DMS114 treated with DMSO at 0.1 percent for 48 hours (cell line): ENCODE data around the gene DPYSL3.
A peak's percentile ranks its signal among the peaks of the same experiment; 100 is the strongest.
"Not testable (repeated sequence)": the region's sequence is repeated elsewhere in the genome, so short reads cannot be mapped to it uniquely, and the experiment has no call there.

ENCODE experiments used
- DNase-seq: peaks from one replicate; lab custom pipeline; 2025; ENCODE audit not compliant: unreplicated experiment; lab: John Stamatoyannopoulos, UW

The DPYSL3 gene

GRCh38 chr5:147509710-147510651 is at the start of gene DPYSL3:
Gene DPYSL3 (minus strand): TSS chr5:147510068. CDS start chr5:147509858, 210 bp downstream.
- DNase-seq, result peak; percentile 22

- DNase-seq, result no peak
These were observed 49.0 kb upstream of the DPYSL3 start for GRCh38 chr5:147558826-147559225.

GRCh38 chr5:147557876-147558745 is 48.2 kb upstream of the DPYSL3 start:
- DNase-seq, result no peak

- no peak for DNase-seq
These were observed 45.3 kb upstream of the DPYSL3 start for GRCh38 chr5:147555176-147555575.

GRCh38 chr5:147554261-147554817 is 44.5 kb upstream of the DPYSL3 start:
- no peak for DNase-seq

GRCh38 chr5:147553817-147554216 is 43.9 kb upstream of the DPYSL3 start:
- DNase-seq, result not testable (repeated sequence)

GRCh38 chr5:147552897-147553296 is 43.0 kb upstream of the DPYSL3 start:
- no peak for DNase-seq

- no peak for DNase-seq
These were observed 41.8 kb upstream of the DPYSL3 start for GRCh38 chr5:147551677-147552076.

GRCh38 chr5:147547730-147548129 is 37.9 kb upstream of the DPYSL3 start:
- no peak for DNase-seq

- DNase-seq, result no peak
These were observed 34.7 kb upstream of the DPYSL3 start for GRCh38 chr5:147544556-147544955.

- DNase-seq, result no peak
These were observed 29.2 kb upstream of the DPYSL3 start for GRCh38 chr5:147539053-147539452.

GRCh38 chr5:147538236-147538635 is 28.4 kb upstream of the DPYSL3 start:
- no peak for DNase-seq

GRCh38 chr5:147534172-147534951 is 24.5 kb upstream of the DPYSL3 start:
- DNase-seq, result no peak

- DNase-seq, result no peak
These were observed 22.3 kb upstream of the DPYSL3 start for GRCh38 chr5:147532156-147532555.

GRCh38 chr5:147530530-147531389 is 20.9 kb upstream of the DPYSL3 start:
- no peak for DNase-seq

GRCh38 chr5:147523069-147523468 is 13.2 kb upstream of the DPYSL3 start:
- no peak for DNase-seq

- DNase-seq, result no peak
These were observed 12.6 kb upstream of the DPYSL3 start for GRCh38 chr5:147522435-147522834.

- DNase-seq, result no peak
These were observed 10.6 kb upstream of the DPYSL3 start for GRCh38 chr5:147520450-147520849.

- DNase-seq, result no peak
These were observed 9.5 kb upstream of the DPYSL3 start for GRCh38 chr5:147519380-147519779.

- DNase-seq, result no peak
These were observed 7.5 kb upstream of the DPYSL3 start for GRCh38 chr5:147517383-147517782.
